Esophagus squamous epithelium (tissue), 5 donors: Measurements from ENCODE around the gene ABHD6. TPM values are rescaled to one million over a fixed set of nuclear protein-coding genes. Genes with fewer than 3 reads are reported as not detected.

Experiments used
- DNase-seq: peaks from one replicate; lab custom pipeline; 2025; lab: John Stamatoyannopoulos, UW
- H3K27ac ChIP-seq, 4 donors: fragments of 200-600 bp; sonication (generic); one replicate each; pipeline ENCODE4 v1.5.1; 2016 to 2019; ENCODE audit warnings: mild to moderate bottlenecking in 1 of 4
- H3K27me3 ChIP-seq, 4 donors: fragments of 200-600 bp; sonication (generic); 1 replicate in 3 of 4; 2 replicates in 1 of 4; pipeline versions ENCODE4 v1.5.1 to v1.6.0; 2017 to 2021; ENCODE audit warnings: antibody characterized with exemption in 1 of 4
- H3K36me3 ChIP-seq, 3 donors: fragments of 200-600 bp; sonication (generic); one replicate each; pipeline ENCODE4 v1.5.1; 2016 to 2019
- H3K4me1 ChIP-seq, 3 donors: fragments of 200-600 bp; sonication (generic); one replicate each; pipeline ENCODE4 v1.5.1; 2017 to 2019
- H3K4me3 ChIP-seq, 4 donors: fragments of 200-600 bp; sonication (generic); 1 replicate in 3 of 4; 2 replicates in 1 of 4; pipeline ENCODE4 v1.5.1; 2016 to 2019; ENCODE audit warnings: mild to moderate bottlenecking in 2 of 4, moderate library complexity in 1 of 4
- H3K9me3 ChIP-seq, 3 donors: fragments of 200-600 bp; sonication (generic); one replicate each; pipeline ENCODE4 v1.5.1; 2016 to 2019
- CTCF ChIP-seq, 6 experiments: fragments of 450-650 bp in 4 of 6; fragments of 200-600 bp in 2 of 6; sonication (generic) in 2 of 6; IDR thresholded peaks; one replicate each; pipeline ENCODE4 v1.5.1; 2016 to 2019; ENCODE audit warnings: antibody characterized with exemption in 6 of 6, mild to moderate bottlenecking in 4 of 6, moderate library complexity in 4 of 6
- POLR2A ChIP-seq, 4 donors: fragments of 450-650 bp; IDR thresholded peaks; one replicate each; pipeline ENCODE4 v1.6.1; 2017; ENCODE audit warnings: antibody characterized with exemption in 4 of 4, mild to moderate bottlenecking in 4 of 4, moderate library complexity in 3 of 4
- WGBS, 2 donors: methylation state at CpG; one replicate each; pipeline ENCODE4 v1.1.5; 2018; 5-methylcytosine and 5-hydroxymethylcytosine counted together
- intact Hi-C: fragments of 100-400 bp; cut with DNase I; formaldehyde crosslinking; loops from one replicate; pipeline ENCODE4 v1.15.0; 2022
- total RNA-seq, 4 donors: library from RNA; depleted of rRNA; stranded (reverse); fragments of >200 nt; gene quantifications; one replicate each; pipeline ENCODE4 v1.1.0, GENCODE V29; 2016
- donor health status: DM: yes; HTN: yes; CAD: no.

ABHD6 gene
- total RNA-seq, 4 donors from 2014 or later = 5.8 to 16.5 (median 8.9) TPM

- intact Hi-C loops = no loop called here
- TF ChIP-seq CTCF (IDR thresholded peaks at IDR 0.05) (no peak), POLR2A (IDR thresholded peaks at IDR 0.05) (no peak)
- H3K27me3 ChIP-seq = no peaks in the 10 kb centered on the region
- H3K36me3 ChIP-seq = peaks cover 11 to 55% (median 14%) of the 10 kb centered on the region in 3 donors
- H3K4me1 ChIP-seq = peaks cover 11 to 36% (median 21%) of the 10 kb centered on the region in 3 donors
- WGBS, 2 donors = 5 to 35% methylated on average over 1 of the region's 1 CpG
- DNase-seq = no peak
- H3K4me3 ChIP-seq = no peak overlapping the region
- H3K9me3 ChIP-seq = no peaks in the 10 kb centered on the region
- no peak overlapping the region for H3K27ac ChIP-seq
Measured at GRCh38 chr3:58308728-58309127, 71.1 kb downstream of the ABHD6 start.

GRCh38 chr3:58317811-58318210 lies 80.2 kb downstream of the ABHD6 start:
- intact Hi-C loops = loop anchor here (5.0 to 10.0 kb wide), 2 partner anchors 214 to 317 kb away; no protein-coding TSS in a partner anchor
- H3K27ac ChIP-seq = no peak overlapping the region
- no peak for DNase-seq
- H3K9me3 ChIP-seq = no peaks in the 10 kb centered on the region
- WGBS, 2 donors = 76 to 83% methylated on average over 2 of the region's 2 CpGs
- no peaks in the 10 kb centered on the region for H3K4me1 ChIP-seq
- no peak for TF ChIP-seq POLR2A (IDR thresholded peaks at IDR 0.05)
- no peak for TF ChIP-seq CTCF (IDR thresholded peaks at IDR 0.05)
- H3K4me3 ChIP-seq = no peak overlapping the region
- peaks cover 0 to 78% (median 14%) of the 10 kb centered on the region in 3 donors for H3K36me3 ChIP-seq
- H3K27me3 ChIP-seq = no peaks in the 10 kb centered on the region

- TF ChIP-seq CTCF (IDR thresholded peaks at IDR 0.05) = no peak
- no peak for TF ChIP-seq POLR2A (IDR thresholded peaks at IDR 0.05)
- Histone ChIP-seq H3K27ac (no peak overlapping the region), H3K9me3 (no peaks in the 10 kb centered on the region), H3K36me3 (peaks cover 0 to 38% (median 8%) of the 10 kb centered on the region in 3 donors), H3K4me1 (peaks cover 0 to 14% (median 10%) of the 10 kb centered on the region in 3 donors), H3K27me3 (no peaks in the 10 kb centered on the region), H3K4me3 (no peak overlapping the region)
- DNase-seq = no peak
- 90% methylated on average over 6 to 7 of the region's 7 CpGs for WGBS, 2 donors
- intact Hi-C loops = loop anchor here (5.0 kb wide), 1 partner anchor 91 kb away; no protein-coding TSS in a partner anchor
Measured at GRCh38 chr3:58321791-58322190, 84.2 kb downstream of the ABHD6 start.

GRCh38 chr3:58322793-58323192 lies 85.2 kb downstream of the ABHD6 start:
- TF ChIP-seq POLR2A (IDR thresholded peaks at IDR 0.05) (no peak), CTCF (IDR thresholded peaks at IDR 0.05) (no peak)
- no peak for DNase-seq
- intact Hi-C loops = loop anchor here (5.0 kb wide), 1 partner anchor 90 kb away; no protein-coding TSS in a partner anchor
- Histone ChIP-seq H3K27me3 (no peaks in the 10 kb centered on the region), H3K27ac (no peak overlapping the region), H3K4me3 (no peak overlapping the region), H3K36me3 (peaks cover 0 to 28% (median 6%) of the 10 kb centered on the region in 3 donors), H3K9me3 (no peaks in the 10 kb centered on the region), H3K4me1 (peaks cover 0 to 14% (median 10%) of the 10 kb centered on the region in 3 donors)
- WGBS, 2 donors = 63 to 67% methylated on average over 1 of the region's 1 CpG

- DNase-seq = no peak
- H3K9me3 ChIP-seq = no peaks in the 10 kb centered on the region
- 76 to 83% methylated on average over 3 of the region's 3 CpGs for WGBS, 2 donors
- peaks cover 0 to 19% (median 0%) of the 10 kb centered on the region in 3 donors for H3K36me3 ChIP-seq
- H3K4me3 ChIP-seq = no peak overlapping the region
- H3K27ac ChIP-seq = no peak overlapping the region
- intact Hi-C loops = loop anchor here (5.0 kb wide), 1 partner anchor 89 kb away; no protein-coding TSS in a partner anchor
- H3K27me3 ChIP-seq = no peaks in the 10 kb centered on the region
- no peak for TF ChIP-seq POLR2A (IDR thresholded peaks at IDR 0.05)
- TF ChIP-seq CTCF (IDR thresholded peaks at IDR 0.05) = no peak
- H3K4me1 ChIP-seq = peaks cover 0 to 14% (median 10%) of the 10 kb centered on the region in 3 donors
Measured at GRCh38 chr3:58323529-58324390, 86.2 kb downstream of the ABHD6 start.
